ENCODE measurements around the gene OSGIN1.

OSGIN1 gene

GRCh38 chr16:83942815-83943515 is 10.1 kb upstream of the OSGIN1 start:
- H3K27ac ChIP-seq: no peak overlapping the region
- H3K4me3 ChIP-seq: no peak overlapping the region
- DNase-seq (ENCODE audit: low spot score): no peak
- TF ChIP-seq, protein P1, sequence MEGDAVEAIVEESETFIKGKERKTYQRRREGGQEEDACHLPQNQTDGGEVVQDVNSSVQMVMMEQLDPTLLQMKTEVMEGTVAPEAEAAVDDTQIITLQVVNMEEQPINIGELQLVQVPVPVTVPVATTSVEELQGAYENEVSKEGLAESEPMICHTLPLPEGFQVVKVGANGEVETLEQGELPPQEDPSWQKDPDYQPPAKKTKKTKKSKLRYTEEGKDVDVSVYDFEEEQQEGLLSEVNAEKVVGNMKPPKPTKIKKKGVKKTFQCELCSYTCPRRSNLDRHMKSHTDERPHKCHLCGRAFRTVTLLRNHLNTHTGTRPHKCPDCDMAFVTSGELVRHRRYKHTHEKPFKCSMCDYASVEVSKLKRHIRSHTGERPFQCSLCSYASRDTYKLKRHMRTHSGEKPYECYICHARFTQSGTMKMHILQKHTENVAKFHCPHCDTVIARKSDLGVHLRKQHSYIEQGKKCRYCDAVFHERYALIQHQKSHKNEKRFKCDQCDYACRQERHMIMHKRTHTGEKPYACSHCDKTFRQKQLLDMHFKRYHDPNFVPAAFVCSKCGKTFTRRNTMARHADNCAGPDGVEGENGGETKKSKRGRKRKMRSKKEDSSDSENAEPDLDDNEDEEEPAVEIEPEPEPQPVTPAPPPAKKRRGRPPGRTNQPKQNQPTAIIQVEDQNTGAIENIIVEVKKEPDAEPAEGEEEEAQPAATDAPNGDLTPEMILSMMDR (IDR thresholded peaks at IDR 0.05): no peak

DNA sequence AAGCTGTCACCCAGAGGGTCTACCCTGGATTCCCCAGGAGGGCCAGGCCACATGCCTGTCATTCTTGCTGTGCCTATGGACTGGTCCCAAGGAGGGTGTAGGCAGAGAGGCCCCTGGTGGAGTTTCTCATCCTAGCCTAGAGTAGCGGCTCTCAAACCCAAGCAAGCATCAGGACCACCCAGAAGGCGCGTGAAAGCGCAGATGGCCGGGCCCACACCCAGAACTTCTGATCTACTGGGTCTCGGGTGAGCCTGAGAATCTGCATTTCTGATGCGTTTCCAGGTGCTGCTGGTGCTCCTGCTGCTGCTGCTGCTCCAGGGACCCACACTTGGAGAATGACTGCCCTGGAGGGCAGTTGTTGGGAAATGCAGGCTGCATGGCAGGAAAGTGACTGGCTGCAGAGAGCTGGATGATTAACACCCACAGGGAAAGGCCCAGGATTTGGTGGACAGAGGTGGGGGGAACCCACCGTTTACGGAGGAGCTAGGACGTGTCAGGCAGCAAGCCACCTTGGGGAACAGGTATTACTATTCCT is 9.5 kb upstream of the OSGIN1 start:
- DNase-seq (ENCODE audit: low spot score): no peak
- Histone ChIP-seq H3K27ac (no peak overlapping the region), H3K4me3 (no peak overlapping the region)
- TF ChIP-seq, protein P1 (IDR thresholded peaks at IDR 0.05): no peak

DNA sequence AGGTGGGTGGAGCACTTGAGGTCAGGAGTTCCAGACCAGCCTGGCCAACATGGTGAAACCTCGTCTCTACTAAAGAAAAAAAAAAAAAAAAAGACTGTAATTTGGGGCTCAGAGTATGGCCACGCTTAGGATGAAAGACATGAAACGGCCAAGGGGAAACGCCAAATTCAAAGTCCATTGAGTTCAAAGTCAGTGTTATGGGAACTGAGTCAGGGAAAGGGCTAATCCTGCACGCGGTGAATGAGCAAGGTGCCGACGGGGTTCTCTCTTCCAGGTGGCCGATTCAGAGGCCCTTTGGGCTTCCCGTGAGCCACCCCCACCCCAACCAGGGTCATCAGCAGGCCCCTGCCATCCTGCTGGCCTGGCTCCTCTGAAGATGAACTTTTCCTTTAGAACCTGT is 7.5 kb upstream of the OSGIN1 start:
- Histone ChIP-seq H3K27ac (no peak overlapping the region), H3K4me3 (no peak overlapping the region)
- DNase-seq (ENCODE audit: low spot score): no peak
- TF ChIP-seq, protein P1 (IDR thresholded peaks at IDR 0.05): no peak

DNA sequence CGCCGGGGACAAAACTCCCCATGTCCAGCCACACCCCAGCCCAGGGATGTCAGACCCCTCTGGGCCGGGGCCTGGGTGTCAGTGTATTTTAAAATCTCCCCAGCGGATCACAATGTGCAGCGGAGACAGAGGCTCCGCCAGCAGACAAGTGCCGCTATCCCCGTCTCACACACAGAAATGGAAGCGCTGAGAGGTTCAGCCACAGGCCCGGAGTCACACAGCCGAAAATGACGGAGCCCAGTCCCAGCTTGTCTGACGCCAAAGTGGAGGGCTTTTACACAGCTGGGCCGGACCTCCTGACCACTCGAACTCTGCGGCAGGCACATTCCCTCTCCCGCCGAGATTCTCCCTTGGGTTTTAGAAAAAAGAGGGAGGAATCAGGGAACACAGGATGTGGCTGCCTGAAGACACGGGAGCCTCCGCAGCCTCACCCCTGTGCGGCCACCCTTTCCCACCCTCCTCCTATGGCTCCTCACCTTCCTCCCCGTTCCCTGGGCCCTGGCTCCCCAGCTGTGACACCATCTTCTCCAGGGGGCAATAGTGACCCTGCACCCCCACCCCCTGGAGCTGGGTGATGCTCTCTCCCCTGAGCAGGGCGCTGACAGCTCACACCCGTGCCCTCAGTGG is 6.8 kb upstream of the OSGIN1 start:
- Histone ChIP-seq H3K27ac (no peak overlapping the region), H3K4me3 (no peak overlapping the region)
- TF ChIP-seq, protein P1 (IDR thresholded peaks at IDR 0.05): no peak
- DNase-seq (ENCODE audit: low spot score): no peak

DNA sequence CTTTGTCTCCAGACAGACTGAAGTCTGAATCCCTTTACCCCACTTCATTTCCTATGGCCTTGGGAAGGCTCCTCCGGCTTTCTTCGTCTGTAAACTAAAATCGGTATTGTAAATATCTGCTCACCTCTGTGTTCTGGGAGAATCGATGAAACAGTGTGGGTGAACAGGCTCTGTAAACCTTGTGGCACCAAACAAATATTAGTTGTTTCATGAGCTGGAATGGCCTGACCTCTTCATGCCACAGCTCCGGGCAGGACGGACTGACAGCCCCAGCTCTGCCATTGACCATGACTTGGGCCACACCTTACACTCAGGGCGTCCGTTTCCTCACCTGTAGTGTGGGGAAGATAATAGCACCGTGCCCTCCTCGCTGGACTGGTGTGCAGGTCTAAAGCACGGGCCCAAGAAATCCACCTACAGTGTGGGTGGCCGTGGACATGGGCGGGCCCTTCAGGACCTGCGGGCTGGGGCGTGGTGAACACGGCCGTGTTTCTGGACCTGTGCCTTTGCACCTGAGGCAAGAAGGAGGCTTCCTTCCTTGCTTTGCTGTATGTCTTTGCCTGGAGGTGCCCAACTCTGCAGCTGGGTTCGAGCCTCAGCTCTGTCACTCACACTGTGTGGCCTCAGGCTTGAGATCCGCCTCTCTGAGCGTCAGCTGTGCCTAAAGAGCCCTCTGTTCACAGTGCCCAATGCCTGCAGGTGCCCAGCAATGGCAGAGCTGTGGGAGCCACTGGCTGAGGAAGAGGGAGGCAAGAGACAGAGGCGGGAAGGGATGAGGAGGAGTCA is 6.1 kb upstream of the OSGIN1 start:
- Histone ChIP-seq H3K4me3 (no peak overlapping the region), H3K27ac (no peak overlapping the region)
- TF ChIP-seq, protein P1 (IDR thresholded peaks at IDR 0.05): no peak
- no peak for DNase-seq (ENCODE audit: low spot score)

GRCh38 chr16:83947642-83948234 is 5.3 kb upstream of the OSGIN1 start:
- Histone ChIP-seq H3K4me3 (no peak overlapping the region), H3K27ac (no peak overlapping the region)
- TF ChIP-seq, protein P1 (IDR thresholded peaks at IDR 0.05): no peak
- DNase-seq (ENCODE audit: low spot score): no peak
